Measurements from ENCODE around the gene TBC1D8.

DNA sequence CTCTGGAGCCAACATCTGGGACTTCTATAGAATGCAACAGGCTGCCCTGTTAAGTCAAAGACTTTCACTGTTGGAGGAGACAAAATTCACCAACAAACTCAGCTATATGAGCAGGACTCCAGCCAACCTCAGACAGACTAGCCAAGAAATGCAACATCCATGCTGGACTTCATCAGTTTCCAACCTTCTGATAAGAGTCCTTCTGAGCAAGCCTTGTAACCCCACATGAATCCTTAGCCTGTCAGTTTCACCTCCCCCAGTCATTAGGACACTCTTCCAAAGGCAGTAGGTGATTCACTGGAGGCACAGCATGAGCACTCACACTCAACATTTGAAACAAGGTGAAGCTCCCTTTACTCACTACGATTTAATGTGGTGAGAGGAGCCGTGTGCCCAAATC, 5.8 kb downstream of the TBC1D8 start:
- TF ChIP-seq POLR2A (IDR thresholded peaks at IDR 0.05; ENCODE audit: low read depth, low read length) (no peak), TAF1 (IDR thresholded peaks at IDR 0.05; ENCODE audit: borderline replicate concordance, low read depth, low read length) (no peak), POLR2AphosphoS5 (IDR thresholded peaks at IDR 0.05; ENCODE audit: low read depth, low read length) (no peak)
